ENCODE results near the gene SORCS3.

Gene SORCS3

GRCh38 chr10:104872691-104873090, 231.6 kb downstream of the SORCS3 start:
- no peak overlapping the region for H3K4me3 ChIP-seq (ENCODE audit: low read depth in 1 of 2, low read length in 2 of 2)
- H3K4me1 ChIP-seq (ENCODE audit: control insufficient read depth in 1 of 2, insufficient read depth in 2 of 2, low read length in 2 of 2): no peaks in the 10 kb centered on the region
- no peak overlapping the region for H3K27ac ChIP-seq (ENCODE audit: low read depth, low read length)
- no peak overlapping the region for H3K9ac ChIP-seq (ENCODE audit: low read depth in 1 of 2, low read length in 2 of 2)
- no peaks in the 10 kb centered on the region for H3K36me3 ChIP-seq (ENCODE audit: control insufficient read depth in 1 of 2, insufficient read depth in 2 of 2, low read length in 2 of 2)
- H3K27me3 ChIP-seq (ENCODE audit: control insufficient read depth in 1 of 2, insufficient read depth in 2 of 2, low read length in 2 of 2): no peaks in the 10 kb centered on the region
- no peaks in the 10 kb centered on the region for H3K9me3 ChIP-seq (ENCODE audit: control insufficient read depth in 1 of 2, low read length in 2 of 2)

DNA sequence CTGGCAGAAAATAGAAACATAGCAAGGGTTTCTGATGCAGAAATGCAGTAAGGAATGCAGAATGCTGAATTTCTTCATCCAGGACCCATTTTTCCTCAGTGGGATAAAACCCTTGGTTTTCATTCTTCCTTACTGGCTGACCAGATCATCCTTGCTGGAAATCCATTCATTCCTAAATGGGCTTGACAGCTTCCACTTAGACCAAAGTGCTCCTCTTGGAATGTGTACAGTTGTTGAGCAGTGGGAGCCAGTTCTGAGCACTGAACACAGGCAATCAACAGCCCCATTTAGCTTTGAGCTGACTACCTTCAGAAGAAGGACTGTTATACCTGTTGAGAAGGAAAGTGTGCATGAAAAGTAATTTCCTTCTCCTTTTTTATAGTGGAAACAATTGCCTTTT, 232.1 kb downstream of the SORCS3 start:
- Histone ChIP-seq H3K27me3 (ENCODE audit: control insufficient read depth in 1 of 2, insufficient read depth in 2 of 2, low read length in 2 of 2) (no peaks in the 10 kb centered on the region), H3K9ac (ENCODE audit: low read depth in 1 of 2, low read length in 2 of 2) (no peak overlapping the region), H3K36me3 (ENCODE audit: control insufficient read depth in 1 of 2, insufficient read depth in 2 of 2, low read length in 2 of 2) (no peaks in the 10 kb centered on the region), H3K9me3 (ENCODE audit: control insufficient read depth in 1 of 2, low read length in 2 of 2) (no peaks in the 10 kb centered on the region), H3K4me1 (ENCODE audit: control insufficient read depth in 1 of 2, insufficient read depth in 2 of 2, low read length in 2 of 2) (no peaks in the 10 kb centered on the region), H3K4me3 (ENCODE audit: low read depth in 1 of 2, low read length in 2 of 2) (no peak overlapping the region), H3K27ac (ENCODE audit: low read depth, low read length) (no peak overlapping the region)

DNA sequence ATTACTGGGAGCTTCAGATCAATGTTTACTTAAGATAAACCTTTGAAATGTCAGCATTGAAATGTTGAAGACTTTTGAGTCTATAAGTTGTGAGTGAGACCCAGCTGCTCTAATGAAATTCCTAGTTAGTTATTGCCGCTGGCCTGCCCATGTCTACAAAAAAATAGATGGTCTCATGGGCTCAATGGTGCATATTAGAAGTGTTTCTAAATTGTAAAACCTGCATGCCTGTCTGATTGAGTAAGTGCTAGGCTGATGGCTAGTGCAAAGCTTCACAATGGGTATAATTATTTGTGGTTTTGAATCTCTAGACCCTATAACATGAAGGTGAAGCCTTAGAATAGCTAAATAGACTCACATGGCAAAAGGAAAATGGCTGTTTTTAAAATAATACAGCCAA, 234.5 kb downstream of the SORCS3 start:
- no peak overlapping the region for H3K9ac ChIP-seq (ENCODE audit: low read depth in 1 of 2, low read length in 2 of 2)
- H3K9me3 ChIP-seq (ENCODE audit: control insufficient read depth in 1 of 2, low read length in 2 of 2): no peaks in the 10 kb centered on the region
- no peak overlapping the region for H3K4me3 ChIP-seq (ENCODE audit: low read depth in 1 of 2, low read length in 2 of 2)
- H3K27ac ChIP-seq (ENCODE audit: low read depth, low read length): no peak overlapping the region
- no peaks in the 10 kb centered on the region for H3K36me3 ChIP-seq (ENCODE audit: control insufficient read depth in 1 of 2, insufficient read depth in 2 of 2, low read length in 2 of 2)
- H3K4me1 ChIP-seq (ENCODE audit: control insufficient read depth in 1 of 2, insufficient read depth in 2 of 2, low read length in 2 of 2): no peaks in the 10 kb centered on the region
- no peaks in the 10 kb centered on the region for H3K27me3 ChIP-seq (ENCODE audit: control insufficient read depth in 1 of 2, insufficient read depth in 2 of 2, low read length in 2 of 2)

GRCh38 chr10:104880624-104881398, 239.7 kb downstream of the SORCS3 start:
- Histone ChIP-seq H3K4me3 (ENCODE audit: low read depth in 1 of 2, low read length in 2 of 2) (no peak overlapping the region), H3K9me3 (ENCODE audit: control insufficient read depth in 1 of 2, low read length in 2 of 2) (no peaks in the 10 kb centered on the region), H3K36me3 (ENCODE audit: control insufficient read depth in 1 of 2, insufficient read depth in 2 of 2, low read length in 2 of 2) (no peaks in the 10 kb centered on the region), H3K4me1 (ENCODE audit: control insufficient read depth in 1 of 2, insufficient read depth in 2 of 2, low read length in 2 of 2) (no peaks in the 10 kb centered on the region), H3K27ac (ENCODE audit: low read depth, low read length) (no peak overlapping the region), H3K9ac (ENCODE audit: low read depth in 1 of 2, low read length in 2 of 2) (no peak overlapping the region), H3K27me3 (ENCODE audit: control insufficient read depth in 1 of 2, insufficient read depth in 2 of 2, low read length in 2 of 2) (no peaks in the 10 kb centered on the region)

GRCh38 chr10:104881740-104882139, 240.7 kb downstream of the SORCS3 start:
- Histone ChIP-seq H3K27me3 (ENCODE audit: control insufficient read depth in 1 of 2, insufficient read depth in 2 of 2, low read length in 2 of 2) (no peaks in the 10 kb centered on the region), H3K4me3 (ENCODE audit: low read depth in 1 of 2, low read length in 2 of 2) (no peak overlapping the region), H3K36me3 (ENCODE audit: control insufficient read depth in 1 of 2, insufficient read depth in 2 of 2, low read length in 2 of 2) (no peaks in the 10 kb centered on the region), H3K9ac (ENCODE audit: low read depth in 1 of 2, low read length in 2 of 2) (no peak overlapping the region), H3K9me3 (ENCODE audit: control insufficient read depth in 1 of 2, low read length in 2 of 2) (no peaks in the 10 kb centered on the region), H3K4me1 (ENCODE audit: control insufficient read depth in 1 of 2, insufficient read depth in 2 of 2, low read length in 2 of 2) (no peaks in the 10 kb centered on the region), H3K27ac (ENCODE audit: low read depth, low read length) (no peak overlapping the region)

GRCh38 chr10:104892879-104893617, 252.0 kb downstream of the SORCS3 start:
- Histone ChIP-seq H3K4me1 (ENCODE audit: control insufficient read depth in 1 of 2, insufficient read depth in 2 of 2, low read length in 2 of 2) (no peaks in the 10 kb centered on the region), H3K4me3 (ENCODE audit: low read depth in 1 of 2, low read length in 2 of 2) (no peak overlapping the region), H3K9ac (ENCODE audit: low read depth in 1 of 2, low read length in 2 of 2) (no peak overlapping the region), H3K27ac (ENCODE audit: low read depth, low read length) (no peak overlapping the region), H3K36me3 (ENCODE audit: control insufficient read depth in 1 of 2, insufficient read depth in 2 of 2, low read length in 2 of 2) (no peaks in the 10 kb centered on the region), H3K9me3 (ENCODE audit: control insufficient read depth in 1 of 2, low read length in 2 of 2) (peaks cover 0 to 6% of the 10 kb centered on the region in 2 donors), H3K27me3 (ENCODE audit: control insufficient read depth in 1 of 2, insufficient read depth in 2 of 2, low read length in 2 of 2) (no peaks in the 10 kb centered on the region)

DNA sequence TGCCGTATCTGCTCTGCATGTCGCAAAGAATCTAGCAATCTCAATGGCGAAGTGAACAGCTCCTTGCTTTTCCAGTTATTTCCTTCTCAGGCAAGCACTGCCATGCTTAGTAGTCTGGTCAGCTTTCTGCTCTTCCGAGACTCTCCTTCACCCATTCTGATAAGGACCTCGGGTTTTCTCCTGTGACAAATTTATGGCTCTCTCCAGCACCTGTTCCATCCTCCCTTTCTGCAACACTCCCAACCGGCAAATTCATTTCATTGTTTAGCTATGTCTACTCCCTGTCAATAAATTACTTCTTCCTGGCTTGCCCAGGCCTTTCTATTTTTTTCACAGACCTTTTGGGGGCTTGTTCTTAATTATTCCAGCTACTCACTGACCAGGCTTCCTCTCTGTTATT, 252.6 kb downstream of the SORCS3 start:
- Histone ChIP-seq H3K27me3 (ENCODE audit: control insufficient read depth in 1 of 2, insufficient read depth in 2 of 2, low read length in 2 of 2) (no peaks in the 10 kb centered on the region), H3K9ac (ENCODE audit: low read depth in 1 of 2, low read length in 2 of 2) (no peak overlapping the region), H3K4me1 (ENCODE audit: control insufficient read depth in 1 of 2, insufficient read depth in 2 of 2, low read length in 2 of 2) (no peaks in the 10 kb centered on the region), H3K4me3 (ENCODE audit: low read depth in 1 of 2, low read length in 2 of 2) (no peak overlapping the region), H3K27ac (ENCODE audit: low read depth, low read length) (no peak overlapping the region), H3K36me3 (ENCODE audit: control insufficient read depth in 1 of 2, insufficient read depth in 2 of 2, low read length in 2 of 2) (no peaks in the 10 kb centered on the region), H3K9me3 (ENCODE audit: control insufficient read depth in 1 of 2, low read length in 2 of 2) (peaks cover 0 to under 1% of the 10 kb centered on the region in 2 donors)

DNA sequence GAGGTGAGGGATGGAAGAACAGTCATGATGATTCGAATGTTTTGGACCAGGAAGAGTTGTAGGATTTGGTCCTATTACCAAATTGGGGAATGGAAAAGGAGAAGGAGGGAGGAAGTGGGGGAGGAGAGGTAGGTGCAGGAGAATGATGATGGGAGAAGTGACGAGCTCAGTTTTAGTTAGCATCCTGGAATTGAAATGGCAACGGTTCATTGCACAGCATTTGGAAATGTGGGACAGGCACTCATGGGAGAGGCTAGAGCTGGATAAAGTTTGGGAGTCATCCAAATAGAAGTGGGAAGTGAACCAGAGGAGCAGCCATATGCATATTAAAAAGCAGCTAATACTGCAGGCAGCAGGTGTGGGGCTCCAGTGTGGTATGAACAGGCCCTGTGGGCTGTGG, 253.6 kb downstream of the SORCS3 start:
- H3K9ac ChIP-seq (ENCODE audit: low read depth in 1 of 2, low read length in 2 of 2): no peak overlapping the region
- H3K27ac ChIP-seq (ENCODE audit: low read depth, low read length): no peak overlapping the region
- no peaks in the 10 kb centered on the region for H3K36me3 ChIP-seq (ENCODE audit: control insufficient read depth in 1 of 2, insufficient read depth in 2 of 2, low read length in 2 of 2)
- H3K27me3 ChIP-seq (ENCODE audit: control insufficient read depth in 1 of 2, insufficient read depth in 2 of 2, low read length in 2 of 2): no peaks in the 10 kb centered on the region
- H3K4me3 ChIP-seq (ENCODE audit: low read depth in 1 of 2, low read length in 2 of 2): no peak overlapping the region
- H3K4me1 ChIP-seq (ENCODE audit: control insufficient read depth in 1 of 2, insufficient read depth in 2 of 2, low read length in 2 of 2): no peaks in the 10 kb centered on the region
- no peaks in the 10 kb centered on the region for H3K9me3 ChIP-seq (ENCODE audit: control insufficient read depth in 1 of 2, low read length in 2 of 2)

DNA sequence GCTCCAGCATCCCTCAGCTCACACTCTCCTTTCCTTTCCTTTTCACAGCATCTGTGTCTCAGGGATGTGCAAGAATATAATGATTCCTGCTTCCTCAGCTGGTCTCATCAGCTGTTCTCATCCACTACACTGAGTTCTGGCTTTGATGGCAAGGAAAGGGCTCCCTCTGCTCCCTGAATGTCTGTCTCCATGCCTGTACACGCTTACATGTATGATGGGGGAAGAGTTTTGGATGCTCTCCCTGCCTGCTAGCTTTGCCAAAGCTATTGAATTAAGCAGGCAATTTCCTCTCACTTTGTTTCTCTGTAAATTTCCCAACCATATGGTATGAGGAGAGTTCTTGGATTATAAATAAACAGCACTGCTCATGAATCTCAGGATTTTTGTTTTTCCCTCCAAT, 254.5 kb downstream of the SORCS3 start:
- Histone ChIP-seq H3K4me1 (ENCODE audit: control insufficient read depth in 1 of 2, insufficient read depth in 2 of 2, low read length in 2 of 2) (no peaks in the 10 kb centered on the region), H3K9ac (ENCODE audit: low read depth in 1 of 2, low read length in 2 of 2) (no peak overlapping the region), H3K27ac (ENCODE audit: low read depth, low read length) (no peak overlapping the region), H3K27me3 (ENCODE audit: control insufficient read depth in 1 of 2, insufficient read depth in 2 of 2, low read length in 2 of 2) (no peaks in the 10 kb centered on the region), H3K9me3 (ENCODE audit: control insufficient read depth in 1 of 2, low read length in 2 of 2) (no peaks in the 10 kb centered on the region), H3K36me3 (ENCODE audit: control insufficient read depth in 1 of 2, insufficient read depth in 2 of 2, low read length in 2 of 2) (no peaks in the 10 kb centered on the region), H3K4me3 (ENCODE audit: low read depth in 1 of 2, low read length in 2 of 2) (no peak overlapping the region)

DNA sequence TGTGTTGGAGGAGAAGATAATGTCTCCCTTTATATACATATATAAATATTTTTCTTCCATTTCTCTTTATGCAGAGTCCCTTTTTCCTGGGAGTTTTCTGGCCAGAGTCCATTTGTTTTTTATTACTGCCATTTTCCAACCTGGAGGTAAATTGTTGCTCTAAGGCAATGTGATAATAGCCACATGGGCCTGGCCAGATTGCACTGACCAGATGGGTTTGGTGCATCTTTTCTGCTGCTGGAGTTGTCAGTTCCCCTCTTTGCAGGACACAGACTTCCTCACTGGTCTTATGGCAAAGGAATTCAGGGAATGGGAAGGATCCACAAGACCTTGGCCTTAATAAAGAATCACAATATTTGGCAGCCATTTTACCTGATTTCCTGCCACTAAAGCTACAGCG, 254.9 kb downstream of the SORCS3 start:
- no peak overlapping the region for H3K9ac ChIP-seq (ENCODE audit: low read depth in 1 of 2, low read length in 2 of 2)
- no peaks in the 10 kb centered on the region for H3K9me3 ChIP-seq (ENCODE audit: control insufficient read depth in 1 of 2, low read length in 2 of 2)
- no peaks in the 10 kb centered on the region for H3K36me3 ChIP-seq (ENCODE audit: control insufficient read depth in 1 of 2, insufficient read depth in 2 of 2, low read length in 2 of 2)
- no peak overlapping the region for H3K27ac ChIP-seq (ENCODE audit: low read depth, low read length)
- no peaks in the 10 kb centered on the region for H3K4me1 ChIP-seq (ENCODE audit: control insufficient read depth in 1 of 2, insufficient read depth in 2 of 2, low read length in 2 of 2)
- no peak overlapping the region for H3K4me3 ChIP-seq (ENCODE audit: low read depth in 1 of 2, low read length in 2 of 2)
- no peaks in the 10 kb centered on the region for H3K27me3 ChIP-seq (ENCODE audit: control insufficient read depth in 1 of 2, insufficient read depth in 2 of 2, low read length in 2 of 2)

All from duodenal mucosa (tissue), 2 donors.